ENCODE results near the gene GLT6D1. TPM values are rescaled to one million over a fixed set of nuclear protein-coding genes. Genes with fewer than 3 reads are reported as not detected.
"Not testable (repeated sequence)": the region's sequence is repeated elsewhere in the genome, so short reads cannot be mapped to it uniquely, and the experiment has no call there.

Gene GLT6D1
- polyA plus RNA-seq, 1 experiment, result not detected

DNA sequence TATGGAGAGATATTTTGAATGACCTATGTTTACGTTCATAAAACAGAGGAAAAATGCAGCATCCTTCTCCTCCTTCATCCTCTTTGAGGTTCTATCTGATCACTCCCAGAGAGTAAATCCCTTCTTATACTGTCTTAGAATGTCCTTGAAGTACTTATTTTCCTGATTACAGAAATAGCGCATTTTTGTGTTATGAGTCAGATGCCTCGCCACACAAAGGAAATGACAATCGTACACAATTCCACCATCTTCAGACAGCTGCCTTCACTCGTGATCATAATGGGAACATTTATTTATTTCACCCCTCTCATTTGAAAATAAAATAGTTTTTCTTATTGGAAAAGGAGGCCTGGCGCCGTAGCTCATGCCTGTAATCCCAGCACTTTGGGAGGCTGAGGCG is 2.4 kb upstream of the GLT6D1 start:
- no peak for DNase-seq (ENCODE audit: low read depth)
- no peaks in the 10 kb centered on the region for H3K27me3 ChIP-seq (ENCODE audit: control insufficient read depth, insufficient read depth, low read length)
- no peaks in the 10 kb centered on the region for H3K36me3 ChIP-seq (ENCODE audit: control insufficient read depth, insufficient read depth, low read length)
- CTCF ChIA-PET, result no interaction called here
- POLR2A ChIA-PET, result no interaction called here
- H3K4me3 ChIP-seq (ENCODE audit: low read depth, low read length), result no peak overlapping the region
- TF ChIP-seq, protein P1, sequence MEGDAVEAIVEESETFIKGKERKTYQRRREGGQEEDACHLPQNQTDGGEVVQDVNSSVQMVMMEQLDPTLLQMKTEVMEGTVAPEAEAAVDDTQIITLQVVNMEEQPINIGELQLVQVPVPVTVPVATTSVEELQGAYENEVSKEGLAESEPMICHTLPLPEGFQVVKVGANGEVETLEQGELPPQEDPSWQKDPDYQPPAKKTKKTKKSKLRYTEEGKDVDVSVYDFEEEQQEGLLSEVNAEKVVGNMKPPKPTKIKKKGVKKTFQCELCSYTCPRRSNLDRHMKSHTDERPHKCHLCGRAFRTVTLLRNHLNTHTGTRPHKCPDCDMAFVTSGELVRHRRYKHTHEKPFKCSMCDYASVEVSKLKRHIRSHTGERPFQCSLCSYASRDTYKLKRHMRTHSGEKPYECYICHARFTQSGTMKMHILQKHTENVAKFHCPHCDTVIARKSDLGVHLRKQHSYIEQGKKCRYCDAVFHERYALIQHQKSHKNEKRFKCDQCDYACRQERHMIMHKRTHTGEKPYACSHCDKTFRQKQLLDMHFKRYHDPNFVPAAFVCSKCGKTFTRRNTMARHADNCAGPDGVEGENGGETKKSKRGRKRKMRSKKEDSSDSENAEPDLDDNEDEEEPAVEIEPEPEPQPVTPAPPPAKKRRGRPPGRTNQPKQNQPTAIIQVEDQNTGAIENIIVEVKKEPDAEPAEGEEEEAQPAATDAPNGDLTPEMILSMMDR (IDR thresholded peaks at IDR 0.05; ENCODE audit: insufficient read depth, low read depth, low read length), result no peak

DNA sequence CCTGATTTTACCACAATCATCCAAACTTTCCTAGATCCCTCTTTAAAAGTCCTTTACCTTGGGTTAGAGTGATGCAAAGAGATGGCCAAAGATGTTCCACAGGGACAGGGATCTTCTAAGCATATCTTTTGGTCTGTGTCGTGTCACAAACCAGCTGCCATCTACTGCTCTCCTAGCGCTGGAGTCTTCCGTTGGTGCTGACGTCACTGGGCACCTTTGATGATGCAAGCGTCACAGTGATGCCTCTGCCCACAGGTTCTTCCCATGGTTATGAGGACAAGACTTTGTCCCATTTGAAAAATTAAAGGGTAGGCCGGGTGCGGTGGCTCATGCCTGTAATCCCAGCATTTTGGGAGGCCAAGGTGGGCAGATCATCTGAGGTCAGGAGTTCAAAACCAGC is 1.7 kb upstream of the GLT6D1 start:
- TF ChIP-seq, protein P1 (IDR thresholded peaks at IDR 0.05; ENCODE audit: insufficient read depth, low read depth, low read length), result no peak
- no peaks in the 10 kb centered on the region for H3K27me3 ChIP-seq (ENCODE audit: control insufficient read depth, insufficient read depth, low read length)
- ChIA-PET CTCF (no interaction called here), POLR2A (no interaction called here)
- no peak for DNase-seq (ENCODE audit: low read depth)
- no peak overlapping the region for H3K4me3 ChIP-seq (ENCODE audit: low read depth, low read length)
- no peaks in the 10 kb centered on the region for H3K36me3 ChIP-seq (ENCODE audit: control insufficient read depth, insufficient read depth, low read length)

DNA sequence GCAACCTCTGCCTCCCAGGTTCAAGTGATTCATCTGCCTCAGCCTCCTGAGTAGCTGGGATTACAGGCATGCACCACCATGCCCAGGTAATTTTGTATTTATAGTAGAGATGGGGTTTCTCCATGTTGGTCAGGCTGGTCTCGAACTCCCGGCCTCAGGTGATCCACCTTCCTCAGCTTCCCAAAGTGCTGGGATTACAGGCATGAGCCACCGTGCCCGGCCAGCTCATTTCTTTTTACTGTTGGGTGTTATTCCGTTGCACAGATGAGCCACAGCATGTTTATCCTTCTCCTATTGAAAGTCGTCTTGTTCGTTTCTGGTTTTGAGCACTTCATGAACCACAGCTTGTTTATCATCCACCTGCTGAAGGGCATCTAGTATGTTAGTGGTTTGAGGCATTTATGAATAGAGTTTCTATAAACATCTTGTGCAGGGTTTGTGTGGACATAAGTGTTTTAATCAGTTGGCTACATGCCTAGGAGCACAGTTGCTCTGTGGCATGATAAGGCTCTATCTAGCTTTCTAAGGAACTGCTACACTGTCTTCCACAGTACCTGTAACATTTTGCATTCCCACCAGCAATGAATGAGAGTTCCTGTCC is 2.3 kb downstream of the GLT6D1 start:
- H3K36me3 ChIP-seq (ENCODE audit: control insufficient read depth, insufficient read depth, low read length); H3K4me3 ChIP-seq (ENCODE audit: low read depth, low read length); POLR2A ChIA-PET; DNase-seq (ENCODE audit: low read depth); CTCF ChIA-PET; H3K27me3 ChIP-seq (ENCODE audit: control insufficient read depth, insufficient read depth, low read length): not testable (repeated sequence)

DNA sequence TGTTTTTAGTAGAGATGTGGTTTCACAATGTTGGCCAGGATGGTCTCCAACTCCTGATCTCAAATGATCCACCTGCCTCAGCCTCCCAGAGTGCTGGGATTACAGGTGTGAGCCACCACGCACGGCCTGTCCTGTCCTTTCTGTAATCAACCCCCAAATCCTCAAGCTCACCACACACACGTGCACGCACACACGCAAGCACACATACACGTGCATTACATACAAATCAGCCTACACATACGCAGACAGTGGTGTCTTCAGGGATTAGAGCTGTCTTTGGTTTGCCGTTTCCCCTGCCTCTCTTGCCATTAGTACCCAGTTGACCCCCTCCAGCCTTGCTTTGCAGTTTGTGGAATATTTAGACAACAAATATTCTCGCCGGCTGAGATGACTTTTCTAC is 6.5 kb downstream of the GLT6D1 start:
- CTCF ChIA-PET, result no interaction called here
- no peak for DNase-seq (ENCODE audit: low read depth)
- POLR2A ChIA-PET, result no interaction called here
- Histone ChIP-seq H3K27me3 (ENCODE audit: control insufficient read depth, insufficient read depth, low read length) (no peaks in the 10 kb centered on the region), H3K36me3 (ENCODE audit: control insufficient read depth, insufficient read depth, low read length) (no peaks in the 10 kb centered on the region), H3K4me3 (ENCODE audit: low read depth, low read length) (no peak overlapping the region)
- TF ChIP-seq, protein P1 (IDR thresholded peaks at IDR 0.05; ENCODE audit: insufficient read depth, low read depth, low read length), result no peak

DNA sequence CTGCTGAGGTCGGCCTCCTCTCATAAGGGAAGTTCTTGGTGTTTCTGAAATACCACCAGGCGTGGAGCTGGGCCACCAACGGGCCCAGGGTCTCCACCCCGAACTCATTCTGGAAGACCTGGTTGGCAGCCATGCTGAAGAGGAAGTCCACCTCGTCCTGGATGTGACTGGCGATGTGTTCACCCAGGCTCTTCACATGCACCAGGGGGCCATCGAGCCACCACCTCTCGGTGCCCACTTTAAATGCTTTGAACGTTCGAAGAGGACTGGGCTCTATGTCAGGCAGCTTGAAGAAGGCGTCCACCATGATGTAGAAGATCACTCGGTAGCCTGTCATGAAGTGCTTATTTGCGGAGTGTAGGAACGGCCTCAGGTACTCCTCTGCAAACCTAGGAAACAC is 15.1 kb downstream of the GLT6D1 start:
- CTCF ChIA-PET, result no interaction called here
- POLR2A ChIA-PET, result no interaction called here

More for the DNA sequence above, 15.1 kb downstream of the GLT6D1 start:
- no peak for DNase-seq (ENCODE audit: low read depth)
- Histone ChIP-seq H3K36me3 (ENCODE audit: control insufficient read depth, insufficient read depth, low read length) (no peaks in the 10 kb centered on the region), H3K4me3 (ENCODE audit: low read depth, low read length) (no peak overlapping the region), H3K27me3 (ENCODE audit: control insufficient read depth, insufficient read depth, low read length) (peaks cover 1% of the 10 kb centered on the region; the same call in 1 of the 2 replicates)
- TF ChIP-seq, protein P1 (IDR thresholded peaks at IDR 0.05; ENCODE audit: insufficient read depth, low read depth, low read length), result no peak

Measured in BJ (cell line).